Measurements from ENCODE around the gene OR2T33.
"Not testable (repeated sequence)": the region's sequence is repeated elsewhere in the genome, so short reads cannot be mapped to it uniquely, and the experiment has no call there.

OR2T33 gene, protein sequence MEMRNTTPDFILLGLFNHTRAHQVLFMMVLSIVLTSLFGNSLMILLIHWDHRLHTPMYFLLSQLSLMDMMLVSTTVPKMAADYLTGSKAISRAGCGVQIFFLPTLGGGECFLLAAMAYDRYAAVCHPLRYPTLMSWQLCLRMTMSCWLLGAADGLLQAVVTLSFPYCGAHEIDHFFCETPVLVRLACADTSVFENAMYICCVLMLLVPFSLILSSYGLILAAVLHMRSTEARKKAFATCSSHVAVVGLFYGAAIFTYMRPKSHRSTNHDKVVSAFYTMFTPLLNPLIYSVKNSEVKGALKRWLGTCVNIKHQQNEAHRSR

DNA sequence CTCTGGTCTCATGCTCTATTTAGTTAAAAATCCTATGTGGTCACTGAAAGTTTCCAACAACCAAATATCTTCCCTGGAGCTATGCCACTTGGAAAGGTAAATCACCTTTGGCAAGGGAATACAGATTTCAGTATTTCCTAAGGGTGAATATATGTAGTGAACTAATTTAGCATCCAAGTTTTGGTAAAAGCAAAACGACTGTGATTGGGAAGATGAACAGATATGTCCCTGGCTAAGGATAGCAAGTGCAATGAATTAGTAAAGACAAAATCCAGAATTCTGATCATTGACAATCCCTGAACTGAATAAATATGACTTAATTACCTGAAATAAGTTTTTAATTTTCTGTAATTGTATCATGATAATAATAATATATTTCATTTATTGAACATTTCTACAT is at the start of gene OR2T33:
Gene OR2T33, minus strand, starts transcription at position 101 of the 400 bp plus-strand sequence. CDS start 4,162 bp downstream, outside the sequence.
- Histone ChIP-seq H3K27ac (ENCODE audit: low read length) (no peak within 1 kb of the TSS), H3K9ac (ENCODE audit: low read depth, low read length) (no peak within 1 kb of the TSS), H3K27me3 (ENCODE audit: insufficient read depth, low read length) (no peaks in the 10 kb centered on the region), H3K4me3 (ENCODE audit: low read length) (no peak within 1 kb of the TSS), H3K36me3 (ENCODE audit: insufficient read depth, low read depth, low read length) (no peaks in the 10 kb centered on the region), H3K9me3 (ENCODE audit: insufficient read depth, low read depth, low read length) (peaks cover 88% of the 10 kb centered on the region), H3K4me1 (ENCODE audit: insufficient read depth, low read length) (no peaks in the 10 kb centered on the region)

- H3K9me3 ChIP-seq (ENCODE audit: insufficient read depth, low read depth, low read length) = peaks cover 95% of the 10 kb centered on the region
- no peaks in the 10 kb centered on the region for H3K36me3 ChIP-seq (ENCODE audit: insufficient read depth, low read depth, low read length)
Measured at GRCh38 chr1:248324468-248324867, 46.7 kb upstream of the OR2T33 start, which contains the start of gene OR2M7. TSS of gene OR2M7 (minus strand) at chr1:248324568. CDS start at chr1:248324568, 0 bp downstream.

GRCh38 chr1:248316796-248317195 is 39.0 kb upstream of the OR2T33 start:
- Histone ChIP-seq H3K9ac (ENCODE audit: low read depth, low read length) (no peak overlapping the region), H3K27ac (ENCODE audit: low read length) (no peak overlapping the region), H3K36me3 (ENCODE audit: insufficient read depth, low read depth, low read length) (no peaks in the 10 kb centered on the region), H3K9me3 (ENCODE audit: insufficient read depth, low read depth, low read length) (peaks cover 91% of the 10 kb centered on the region), H3K4me1 (ENCODE audit: insufficient read depth, low read length) (no peaks in the 10 kb centered on the region), H3K4me3 (ENCODE audit: low read length) (no peak overlapping the region; the same call in 1 of the 2 replicates), H3K27me3 (ENCODE audit: insufficient read depth, low read length) (no peaks in the 10 kb centered on the region)

More at GRCh38 chr1:248324468-248324867, 46.7 kb upstream of the OR2T33 start, which contains the start of gene OR2M7:
- no peaks in the 10 kb centered on the region for H3K27me3 ChIP-seq (ENCODE audit: insufficient read depth, low read length)
- H3K4me1 ChIP-seq (ENCODE audit: insufficient read depth, low read length) = no peaks in the 10 kb centered on the region
- no peak within 1 kb of the TSS for H3K4me3 ChIP-seq (ENCODE audit: low read length)
- H3K27ac ChIP-seq (ENCODE audit: low read length) = no peak within 1 kb of the TSS
- no peak within 1 kb of the TSS for H3K9ac ChIP-seq (ENCODE audit: low read depth, low read length)

GRCh38 chr1:248306740-248307139 is 29.0 kb upstream of the OR2T33 start:
- not testable (repeated sequence) for H3K9ac ChIP-seq (ENCODE audit: low read depth, low read length); H3K4me3 ChIP-seq (ENCODE audit: low read length); H3K4me1 ChIP-seq (ENCODE audit: insufficient read depth, low read length); H3K27ac ChIP-seq (ENCODE audit: low read length); H3K27me3 ChIP-seq (ENCODE audit: insufficient read depth, low read length); H3K36me3 ChIP-seq (ENCODE audit: insufficient read depth, low read depth, low read length)
- peaks cover 89% of the 10 kb centered on the region for H3K9me3 ChIP-seq (ENCODE audit: insufficient read depth, low read depth, low read length)

- Histone ChIP-seq H3K9ac (ENCODE audit: low read depth, low read length) (no peak overlapping the region), H3K4me1 (ENCODE audit: insufficient read depth, low read length) (no peaks in the 10 kb centered on the region), H3K9me3 (ENCODE audit: insufficient read depth, low read depth, low read length) (peaks cover 89% of the 10 kb centered on the region), H3K27me3 (ENCODE audit: insufficient read depth, low read length) (no peaks in the 10 kb centered on the region), H3K36me3 (ENCODE audit: insufficient read depth, low read depth, low read length) (no peaks in the 10 kb centered on the region), H3K4me3 (ENCODE audit: low read length) (no peak overlapping the region), H3K27ac (ENCODE audit: low read length) (no peak overlapping the region)
Measured at GRCh38 chr1:248306103-248306502, 28.3 kb upstream of the OR2T33 start.

- not testable (repeated sequence) for H3K27me3 ChIP-seq (ENCODE audit: insufficient read depth, low read length); H3K4me1 ChIP-seq (ENCODE audit: insufficient read depth, low read length); H3K27ac ChIP-seq (ENCODE audit: low read length); H3K36me3 ChIP-seq (ENCODE audit: insufficient read depth, low read depth, low read length); H3K4me3 ChIP-seq (ENCODE audit: low read length); H3K9ac ChIP-seq (ENCODE audit: low read depth, low read length)
- H3K9me3 ChIP-seq (ENCODE audit: insufficient read depth, low read depth, low read length) = peaks cover 89% of the 10 kb centered on the region
Measured at GRCh38 chr1:248305672-248306071, 27.9 kb upstream of the OR2T33 start.

DNA sequence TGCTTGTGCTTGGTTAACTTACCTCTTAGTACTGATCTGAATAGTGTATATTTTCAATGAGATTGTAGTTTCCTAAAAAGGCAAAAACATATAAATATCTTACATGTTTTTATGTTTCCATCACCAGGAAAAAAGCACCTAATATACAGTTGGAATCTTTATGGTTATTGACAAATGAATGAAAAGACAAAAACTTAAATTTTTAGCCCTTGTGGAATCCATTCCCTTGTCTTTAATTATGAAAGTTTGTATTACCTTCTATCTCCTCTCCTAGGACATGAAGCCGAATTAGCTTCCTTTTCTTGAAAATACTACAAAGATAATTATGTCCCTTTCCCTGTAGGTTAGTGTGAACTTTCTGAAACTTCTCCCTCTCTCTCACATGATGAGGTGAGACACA is 25.5 kb upstream of the OR2T33 start, which contains the start of gene OR2T12:
Gene OR2T12, minus strand, starts transcription at position 101 of the 400 bp plus-strand sequence. CDS start 7,846 bp downstream, outside the sequence.
- Histone ChIP-seq H3K27me3 (ENCODE audit: insufficient read depth, low read length) (no peaks in the 10 kb centered on the region), H3K36me3 (ENCODE audit: insufficient read depth, low read depth, low read length) (no peaks in the 10 kb centered on the region), H3K27ac (ENCODE audit: low read length) (no peak within 1 kb of the TSS), H3K4me3 (ENCODE audit: low read length) (no peak within 1 kb of the TSS), H3K9ac (ENCODE audit: low read depth, low read length) (no peak within 1 kb of the TSS), H3K4me1 (ENCODE audit: insufficient read depth, low read length) (no peaks in the 10 kb centered on the region), H3K9me3 (ENCODE audit: insufficient read depth, low read depth, low read length) (peaks cover 72% of the 10 kb centered on the region)

GRCh38 chr1:248288391-248288790 is 10.6 kb upstream of the OR2T33 start:
- H3K9me3 ChIP-seq (ENCODE audit: insufficient read depth, low read depth, low read length) = peaks cover 86% of the 10 kb centered on the region
- no peaks in the 10 kb centered on the region for H3K4me1 ChIP-seq (ENCODE audit: insufficient read depth, low read length)
- no peak overlapping the region for H3K27ac ChIP-seq (ENCODE audit: low read length)

DNA sequence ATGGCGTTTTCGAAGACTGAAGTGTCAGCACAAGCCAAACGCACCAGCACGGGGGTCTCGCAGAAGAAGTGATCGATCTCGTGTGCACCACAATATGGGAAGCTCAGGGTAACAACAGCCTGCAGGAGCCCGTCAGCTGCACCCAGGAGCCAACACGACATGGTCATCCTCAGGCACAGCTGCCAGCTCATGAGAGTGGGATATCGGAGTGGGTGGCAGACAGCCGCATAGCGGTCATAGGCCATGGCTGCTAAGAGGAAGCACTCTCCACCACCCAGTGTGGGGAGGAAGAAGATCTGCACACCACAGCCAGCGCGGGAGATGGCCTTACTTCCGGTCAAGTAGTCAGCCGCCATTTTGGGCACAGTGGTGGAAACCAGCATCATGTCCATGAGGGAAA is 4.6 kb downstream of the OR2T33 start:
- not testable (repeated sequence) for H3K4me1 ChIP-seq (ENCODE audit: insufficient read depth, low read length); H3K4me3 ChIP-seq (ENCODE audit: low read length); H3K27ac ChIP-seq (ENCODE audit: low read length); H3K27me3 ChIP-seq (ENCODE audit: insufficient read depth, low read length); H3K36me3 ChIP-seq (ENCODE audit: insufficient read depth, low read depth, low read length); H3K9ac ChIP-seq (ENCODE audit: low read depth, low read length)
- peaks cover 72% of the 10 kb centered on the region for H3K9me3 ChIP-seq (ENCODE audit: insufficient read depth, low read depth, low read length)

More at GRCh38 chr1:248288391-248288790, 10.6 kb upstream of the OR2T33 start:
- Histone ChIP-seq H3K9ac (ENCODE audit: low read depth, low read length) (no peak overlapping the region), H3K27me3 (ENCODE audit: insufficient read depth, low read length) (no peaks in the 10 kb centered on the region), H3K4me3 (ENCODE audit: low read length) (no peak overlapping the region; the same call in 1 of the 2 replicates), H3K36me3 (ENCODE audit: insufficient read depth, low read depth, low read length) (no peaks in the 10 kb centered on the region)

GRCh38 chr1:248268178-248268577 is 9.6 kb downstream of the OR2T33 start:
- no peaks in the 10 kb centered on the region for H3K36me3 ChIP-seq (ENCODE audit: insufficient read depth, low read depth, low read length)
- no peak overlapping the region for H3K27ac ChIP-seq (ENCODE audit: low read length)
- no peaks in the 10 kb centered on the region for H3K4me1 ChIP-seq (ENCODE audit: insufficient read depth, low read length)
- no peaks in the 10 kb centered on the region for H3K27me3 ChIP-seq (ENCODE audit: insufficient read depth, low read length)
- H3K9ac ChIP-seq (ENCODE audit: low read depth, low read length) = no peak overlapping the region
- H3K9me3 ChIP-seq (ENCODE audit: insufficient read depth, low read depth, low read length) = peaks cover 75% of the 10 kb centered on the region
- H3K4me3 ChIP-seq (ENCODE audit: low read length) = no peak overlapping the region

- not testable (repeated sequence) for H3K27me3 ChIP-seq (ENCODE audit: insufficient read depth, low read length)
- peaks cover 53% of the 10 kb centered on the region for H3K9me3 ChIP-seq (ENCODE audit: insufficient read depth, low read depth, low read length)
Measured at GRCh38 chr1:248259309-248259708, 18.5 kb downstream of the OR2T33 start.

DNA sequence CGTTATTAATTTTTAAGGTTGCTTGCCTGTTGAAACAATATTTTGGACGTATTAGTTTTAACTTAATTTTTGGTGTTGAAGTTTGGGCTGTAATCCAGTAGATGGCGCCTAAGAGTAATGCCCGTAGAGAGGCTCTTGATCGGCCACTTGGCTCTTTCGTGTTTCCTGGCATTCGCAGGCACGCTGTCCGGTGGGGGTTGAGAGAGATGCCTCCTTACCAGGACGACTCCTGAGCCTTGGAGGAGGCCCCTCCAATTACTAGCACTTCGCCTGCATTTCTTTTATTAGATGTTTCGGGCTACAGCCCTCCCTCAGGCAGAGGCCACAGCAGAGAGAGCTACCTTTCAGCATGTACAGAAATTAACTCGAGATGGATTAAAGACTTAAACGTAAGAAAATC is 34.6 kb downstream of the OR2T33 start:
- Histone ChIP-seq H3K4me1 (ENCODE audit: insufficient read depth, low read length) (no peaks in the 10 kb centered on the region), H3K27ac (ENCODE audit: low read length) (no peak overlapping the region), H3K36me3 (ENCODE audit: insufficient read depth, low read depth, low read length) (no peaks in the 10 kb centered on the region), H3K4me3 (ENCODE audit: low read length) (no peak overlapping the region), H3K9ac (ENCODE audit: low read depth, low read length) (no peak overlapping the region), H3K27me3 (ENCODE audit: insufficient read depth, low read length) (no peaks in the 10 kb centered on the region), H3K9me3 (ENCODE audit: insufficient read depth, low read depth, low read length) (peaks cover 92% of the 10 kb centered on the region)

More at GRCh38 chr1:248259309-248259708, 18.5 kb downstream of the OR2T33 start:
- not testable (repeated sequence) for H3K27ac ChIP-seq (ENCODE audit: low read length); H3K9ac ChIP-seq (ENCODE audit: low read depth, low read length); H3K4me1 ChIP-seq (ENCODE audit: insufficient read depth, low read length); H3K4me3 ChIP-seq (ENCODE audit: low read length); H3K36me3 ChIP-seq (ENCODE audit: insufficient read depth, low read depth, low read length)

Measured in iPS-20b (cell line).